Right atrium auricular region (tissue), 2 donors: Measurements from ENCODE around the gene GGNBP2. TPM values are rescaled to one million over a fixed set of nuclear protein-coding genes. Genes with fewer than 3 reads are reported as not detected.

Experiments
- DNase-seq: peaks from one replicate; pipeline ENCODE4 v3.0.0-alpha.2; 2019; ENCODE audit warnings: low spot score
- H3K27ac ChIP-seq, 2 donors: fragments of 200-600 bp; sonication (generic); 1 replicate in 1 of 2; 2 replicates in 1 of 2; pipeline ENCODE4 v1.5.1; 2016 to 2019
- H3K27me3 ChIP-seq, 2 donors: fragments of 200-600 bp; sonication (generic); one replicate each; pipeline versions ENCODE4 v1.5.1 to v1.6.0; 2017 to 2019
- H3K36me3 ChIP-seq: fragments of 200-600 bp; sonication (generic); one replicate; pipeline ENCODE4 v1.5.1; 2016
- H3K4me1 ChIP-seq, 2 donors: fragments of 200-600 bp; sonication (generic); one replicate each; pipeline versions ENCODE4 v1.5.1 to v1.6.0; 2017 to 2019
- H3K4me3 ChIP-seq, 2 donors: fragments of 200-600 bp; sonication (generic); 1 replicate in 1 of 2; 2 replicates in 1 of 2; pipeline ENCODE4 v1.5.1; 2017 to 2019; ENCODE audit warnings: mild to moderate bottlenecking in 1 of 2, moderate library complexity in 1 of 2
- H3K9me3 ChIP-seq, 2 donors: fragments of 200-600 bp; sonication (generic); one replicate each; pipeline ENCODE4 v1.5.1; 2019
- CTCF ChIP-seq, 2 donors: fragments of 200-600 bp; sonication (generic); IDR thresholded peaks; one replicate each; pipeline ENCODE4 v1.5.1; 2019; ENCODE audit warnings: antibody characterized with exemption in 2 of 2
- total RNA-seq, 2 donors: library from RNA; depleted of rRNA; stranded (reverse); fragments of >200 nt; gene quantifications; one replicate each; pipeline ENCODE4 v1.1.0, GENCODE V29; 2016

Gene GGNBP2
- total RNA-seq, 2 donors from 2014 or later: 26.7 to 30.1 TPM

- no peak for DNase-seq
- H3K4me3 ChIP-seq: no peak overlapping the region
- H3K27ac ChIP-seq: no peak overlapping the region
- no peaks in the 10 kb centered on the region for H3K27me3 ChIP-seq
- peaks cover 24% of the 10 kb centered on the region for H3K36me3 ChIP-seq
- no peaks in the 10 kb centered on the region for H3K4me1 ChIP-seq
- H3K9me3 ChIP-seq: no peaks in the 10 kb centered on the region
- TF ChIP-seq CTCF (IDR thresholded peaks at IDR 0.05): no peak
Observed at GRCh38 chr17:36509272-36509985, 35.3 kb upstream of the GGNBP2 start.

- H3K4me3 ChIP-seq: no peak overlapping the region
Observed at GRCh38 chr17:36510636-36511035, 34.1 kb upstream of the GGNBP2 start.

GRCh38 chr17:36511216-36511615 lies 33.5 kb upstream of the GGNBP2 start:
- DNase-seq: no peak
- no peak for TF ChIP-seq CTCF (IDR thresholded peaks at IDR 0.05)
- no peaks in the 10 kb centered on the region for H3K4me1 ChIP-seq
- no peak overlapping the region for H3K27ac ChIP-seq
- no peaks in the 10 kb centered on the region for H3K9me3 ChIP-seq
- no peaks in the 10 kb centered on the region for H3K27me3 ChIP-seq
- H3K36me3 ChIP-seq: peaks cover 8% of the 10 kb centered on the region
- H3K4me3 ChIP-seq: no peak overlapping the region

More at GRCh38 chr17:36510636-36511035, 34.1 kb upstream of the GGNBP2 start:
- no peaks in the 10 kb centered on the region for H3K27me3 ChIP-seq
- DNase-seq: no peak
- peaks cover 13% of the 10 kb centered on the region for H3K36me3 ChIP-seq
- no peaks in the 10 kb centered on the region for H3K9me3 ChIP-seq
- no peak overlapping the region for H3K27ac ChIP-seq
- TF ChIP-seq CTCF (IDR thresholded peaks at IDR 0.05): no peak
- no peaks in the 10 kb centered on the region for H3K4me1 ChIP-seq

GRCh38 chr17:36512641-36513040 lies 32.1 kb upstream of the GGNBP2 start:
- Histone ChIP-seq H3K4me3 (no peak overlapping the region), H3K4me1 (no peaks in the 10 kb centered on the region), H3K9me3 (no peaks in the 10 kb centered on the region), H3K27me3 (no peaks in the 10 kb centered on the region), H3K36me3 (peaks cover 7% of the 10 kb centered on the region), H3K27ac (no peak overlapping the region)
- TF ChIP-seq CTCF (IDR thresholded peaks at IDR 0.05): no peak
- no peak for DNase-seq

- DNase-seq: no peak
- Histone ChIP-seq H3K36me3 (peaks cover 7% of the 10 kb centered on the region), H3K27me3 (no peaks in the 10 kb centered on the region), H3K9me3 (no peaks in the 10 kb centered on the region), H3K4me1 (no peaks in the 10 kb centered on the region), H3K4me3 (no peak overlapping the region), H3K27ac (no peak overlapping the region)
- TF ChIP-seq CTCF (IDR thresholded peaks at IDR 0.05): no peak
Observed at GRCh38 chr17:36514856-36515255, 29.9 kb upstream of the GGNBP2 start.

GRCh38 chr17:36515837-36516236 lies 28.9 kb upstream of the GGNBP2 start:
- H3K27me3 ChIP-seq: no peaks in the 10 kb centered on the region
- no peaks in the 10 kb centered on the region for H3K9me3 ChIP-seq
- H3K27ac ChIP-seq: no peak overlapping the region
- peaks cover 15% of the 10 kb centered on the region for H3K36me3 ChIP-seq
- DNase-seq: no peak
- H3K4me3 ChIP-seq: no peak overlapping the region
- no peaks in the 10 kb centered on the region for H3K4me1 ChIP-seq
- no peak for TF ChIP-seq CTCF (IDR thresholded peaks at IDR 0.05)
